WTC11 (cell line): Measurements from ENCODE around the gene ARHGAP18.

Source experiments
- ATF6 ChIP-seq: sonication (generic); formaldehyde crosslinking; IDR thresholded peaks from 2 replicates; pipeline ENCODE4 v1.8.1; 2023; ENCODE audit warnings: mild to moderate bottlenecking, missing genetic modification reagents
- CREB1 ChIP-seq: sonication (generic); formaldehyde crosslinking; IDR thresholded peaks from 2 replicates; pipeline ENCODE4 v1.8.0; 2023; ENCODE audit warnings: mild to moderate bottlenecking, missing genetic modification reagents
- CTCF ChIP-seq: fragments of 200-600 bp; IDR thresholded peaks from 2 replicates; pipeline ENCODE4 v1.8.0; 2022; ENCODE audit warnings: antibody characterized with exemption
- JUN ChIP-seq: sonication (generic); formaldehyde crosslinking; IDR thresholded peaks from 2 replicates; pipeline ENCODE4 v1.8.0; 2023; ENCODE audit warnings: mild to moderate bottlenecking, missing genetic modification reagents
- SP1 ChIP-seq: sonication (generic); formaldehyde crosslinking; conservative IDR thresholded peaks from 2 replicates; pipeline ENCODE4 v1.8.1; 2022; ENCODE audit warnings: missing genetic modification reagents
- TEAD4 ChIP-seq: sonication (generic); formaldehyde crosslinking; IDR thresholded peaks from 2 replicates; pipeline ENCODE4 v1.8.0; 2022; ENCODE audit warnings: mild to moderate bottlenecking, missing genetic modification reagents
- USF1 ChIP-seq: sonication (generic); formaldehyde crosslinking; IDR thresholded peaks from 2 replicates; pipeline ENCODE4 v1.8.0; 2022; ENCODE audit warnings: mild to moderate bottlenecking, missing genetic modification reagents
- ZBTB21 ChIP-seq: sonication (generic); formaldehyde crosslinking; IDR thresholded peaks from 2 replicates; pipeline ENCODE4 v1.8.1; 2023; ENCODE audit warnings: mild to moderate bottlenecking, missing genetic modification reagents, borderline replicate concordance
- TF ChIP-seq, protein P1 (sequence below): sonication (generic); formaldehyde crosslinking; IDR thresholded peaks from 2 replicates; pipeline ENCODE4 v1.8.0; 2022; ENCODE audit warnings: mild to moderate bottlenecking, missing genetic modification reagents

- TF ChIP-seq CTCF (no peak), USF1 (CRISPR knock-in tag) (no peak), JUN (CRISPR knock-in tag) (no peak), ATF6 (CRISPR knock-in tag) (no peak), TEAD4 (CRISPR knock-in tag) (no peak), ZBTB21 (CRISPR knock-in tag) (no peak), CREB1 (no peak), SP1 (CRISPR knock-in tag) (no peak)
- TF ChIP-seq, protein P1, sequence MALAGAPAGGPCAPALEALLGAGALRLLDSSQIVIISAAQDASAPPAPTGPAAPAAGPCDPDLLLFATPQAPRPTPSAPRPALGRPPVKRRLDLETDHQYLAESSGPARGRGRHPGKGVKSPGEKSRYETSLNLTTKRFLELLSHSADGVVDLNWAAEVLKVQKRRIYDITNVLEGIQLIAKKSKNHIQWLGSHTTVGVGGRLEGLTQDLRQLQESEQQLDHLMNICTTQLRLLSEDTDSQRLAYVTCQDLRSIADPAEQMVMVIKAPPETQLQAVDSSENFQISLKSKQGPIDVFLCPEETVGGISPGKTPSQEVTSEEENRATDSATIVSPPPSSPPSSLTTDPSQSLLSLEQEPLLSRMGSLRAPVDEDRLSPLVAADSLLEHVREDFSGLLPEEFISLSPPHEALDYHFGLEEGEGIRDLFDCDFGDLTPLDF (CRISPR knock-in tag): no peak
Measured at GRCh38 chr6:129631070-129631469, 78.9 kb downstream of the ARHGAP18 start.
